Fibroblast of the aortic adventitia (primary cell): ENCODE measurements around the gene HDAC11. TPM values are rescaled to one million over a fixed set of nuclear protein-coding genes. Genes with fewer than 3 reads are reported as not detected.

Experiments used
- DNase-seq: peaks from one replicate; pipeline ENCODE4 v3.0.0-alpha.2; 2010; ENCODE audit warnings: low read depth
- H3K4me3 ChIP-seq: 2 replicates; pipeline ENCODE4 v1.5.1; 2011; ENCODE audit warnings: low read depth, mild to moderate bottlenecking, control low read depth, low read length, moderate library complexity
- CTCF ChIP-seq: IDR thresholded peaks from 2 replicates; pipeline ENCODE4 v1.5.1; 2011; ENCODE audit warnings: mild to moderate bottlenecking, low read length, control low read depth, inconsistent platforms; ENCODE audit not compliant: insufficient read depth
- total RNA-seq: library from RNA; depleted of rRNA; stranded (reverse); fragments of >200 nt; gene quantifications from 2 replicates; pipeline ENCODE4 v1.2.3, GENCODE V29; 2012; ENCODE audit warnings: low replicate concordance

HDAC11 gene
- total RNA-seq, 1 donor: 5.2 TPM

- peak overlapping the region; percentile 44 for H3K4me3 ChIP-seq
- peak; percentile 69 for TF ChIP-seq CTCF
- peak; percentile 72 for DNase-seq
Observed at GRCh38 chr3:13452490-13453335, 27.4 kb upstream of the HDAC11 start.

GRCh38 chr3:13455644-13456043 lies 24.5 kb upstream of the HDAC11 start:
- no peak for DNase-seq
- no peak overlapping the region for H3K4me3 ChIP-seq
- no peak for TF ChIP-seq CTCF

GRCh38 chr3:13457593-13457992 lies 22.5 kb upstream of the HDAC11 start:
- no peak overlapping the region for H3K4me3 ChIP-seq
- TF ChIP-seq CTCF: no peak
- no peak for DNase-seq

- TF ChIP-seq CTCF: no peak
Observed at GRCh38 chr3:13459605-13460340, 20.3 kb upstream of the HDAC11 start.

GRCh38 chr3:13460341-13460736 lies 19.8 kb upstream of the HDAC11 start:
- TF ChIP-seq CTCF: no peak
- no peak for DNase-seq
- no peak overlapping the region for H3K4me3 ChIP-seq

More at GRCh38 chr3:13459605-13460340, 20.3 kb upstream of the HDAC11 start:
- no peak overlapping the region for H3K4me3 ChIP-seq
- DNase-seq: no peak

GRCh38 chr3:13461169-13462124 lies 18.7 kb upstream of the HDAC11 start:
- no peak for DNase-seq
- peak; percentile 41 for TF ChIP-seq CTCF
- H3K4me3 ChIP-seq: no peak overlapping the region
